Measurements from ENCODE around the gene FBXO33.

FBXO33 gene

DNA sequence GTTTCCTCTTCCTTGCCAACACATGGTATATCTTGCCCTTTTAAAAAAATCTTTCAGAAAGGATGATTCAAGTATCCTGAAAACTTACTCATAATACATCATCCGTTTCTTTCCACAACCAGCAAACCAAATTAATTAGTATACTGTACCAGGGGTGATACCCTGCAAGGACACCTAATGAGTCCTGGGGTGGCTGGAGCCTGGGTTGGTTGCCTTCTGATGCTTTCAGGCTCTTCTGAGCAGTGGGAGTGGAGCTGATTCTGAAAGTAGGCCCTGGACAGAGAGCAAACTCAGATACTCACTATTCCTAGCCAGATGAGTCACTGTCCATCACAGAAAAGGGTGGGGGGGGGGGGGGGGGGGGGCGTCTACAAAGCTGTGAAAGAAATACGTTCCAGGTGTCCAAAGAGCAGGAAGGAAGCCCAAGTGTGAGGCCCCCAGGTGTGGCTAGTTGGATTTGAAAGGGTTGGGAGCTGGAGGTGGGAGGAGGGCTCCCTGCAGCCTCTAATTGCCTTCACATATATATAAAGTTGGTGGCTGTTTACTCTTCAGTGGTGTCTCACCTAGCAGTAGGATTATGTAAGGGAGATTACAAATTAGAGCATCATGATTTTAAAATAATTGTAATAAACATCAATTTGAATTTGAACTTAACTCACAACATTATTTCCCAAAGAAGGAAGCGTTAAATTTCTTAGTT lies 36.5 kb downstream of the FBXO33 start:
- Histone ChIP-seq H3K4me3 (no peak overlapping the region), H3K27ac (no peak overlapping the region), H3K36me3 (ENCODE audit: insufficient read depth, low read length) (peaks cover 8% of the 10 kb centered on the region; the same call in 1 of the 2 replicates), H3K9me3 (ENCODE audit: low read depth, low read length) (no peaks in the 10 kb centered on the region), H3K9ac (ENCODE audit: insufficient read length) (no peak overlapping the region)
- no peak for TF ChIP-seq POLR2AphosphoS5 (IDR thresholded peaks at IDR 0.05; ENCODE audit: borderline replicate concordance, low read depth, low read length)
- no peak for TF ChIP-seq FOXP2 (optimal IDR thresholded peaks at IDR 0.05; ENCODE audit: control extremely low read depth, extremely low read length, insufficient read depth)
- TF ChIP-seq EZH2 (IDR thresholded peaks at IDR 0.05) = no peak
- DNase-seq (ENCODE audit: low read depth, low spot score) = no peak

DNA sequence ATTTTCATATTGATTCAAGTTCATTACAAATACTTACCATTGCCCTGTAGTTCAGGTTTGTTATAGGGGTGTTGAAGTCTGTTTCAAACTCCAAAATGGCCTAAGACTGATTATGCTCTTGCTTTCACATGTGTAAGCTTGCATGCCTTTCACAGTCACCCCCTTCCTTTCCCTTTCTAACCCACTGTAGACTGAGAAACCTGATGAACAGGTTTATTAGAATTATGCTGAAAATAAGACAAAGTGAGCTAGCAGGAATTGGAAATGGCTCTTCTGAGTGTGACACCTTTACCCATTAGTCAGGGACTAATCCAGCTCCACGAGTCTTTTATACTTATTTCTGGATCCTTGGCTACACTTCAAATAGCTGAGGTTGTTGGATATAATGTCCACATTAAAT lies 38.9 kb downstream of the FBXO33 start:
- DNase-seq (ENCODE audit: low read depth, low spot score) = no peak
- H3K4me3 ChIP-seq = no peak overlapping the region
- no peaks in the 10 kb centered on the region for H3K9me3 ChIP-seq (ENCODE audit: low read depth, low read length)
- no peak overlapping the region for H3K9ac ChIP-seq (ENCODE audit: insufficient read length)
- H3K27ac ChIP-seq = no peak overlapping the region
- TF ChIP-seq FOXP2 (optimal IDR thresholded peaks at IDR 0.05; ENCODE audit: control extremely low read depth, extremely low read length, insufficient read depth) = no peak
- TF ChIP-seq EZH2 (IDR thresholded peaks at IDR 0.05) = no peak
- TF ChIP-seq POLR2AphosphoS5 (IDR thresholded peaks at IDR 0.05; ENCODE audit: borderline replicate concordance, low read depth, low read length) = no peak
- no peaks in the 10 kb centered on the region for H3K36me3 ChIP-seq (ENCODE audit: insufficient read depth, low read length)

GRCh38 chr14:39384177-39384576 lies 48.1 kb downstream of the FBXO33 start:
- no peak for TF ChIP-seq FOXP2 (optimal IDR thresholded peaks at IDR 0.05; ENCODE audit: control extremely low read depth, extremely low read length, insufficient read depth)
- no peak for TF ChIP-seq POLR2AphosphoS5 (IDR thresholded peaks at IDR 0.05; ENCODE audit: borderline replicate concordance, low read depth, low read length)
- TF ChIP-seq EZH2 (IDR thresholded peaks at IDR 0.05) = no peak
- no peaks in the 10 kb centered on the region for H3K36me3 ChIP-seq (ENCODE audit: insufficient read depth, low read length)
- no peak overlapping the region for H3K27ac ChIP-seq
- DNase-seq (ENCODE audit: low read depth, low spot score) = no peak
- no peak overlapping the region for H3K9ac ChIP-seq (ENCODE audit: insufficient read length)
- no peaks in the 10 kb centered on the region for H3K9me3 ChIP-seq (ENCODE audit: low read depth, low read length)
- H3K4me3 ChIP-seq = no peak overlapping the region

DNA sequence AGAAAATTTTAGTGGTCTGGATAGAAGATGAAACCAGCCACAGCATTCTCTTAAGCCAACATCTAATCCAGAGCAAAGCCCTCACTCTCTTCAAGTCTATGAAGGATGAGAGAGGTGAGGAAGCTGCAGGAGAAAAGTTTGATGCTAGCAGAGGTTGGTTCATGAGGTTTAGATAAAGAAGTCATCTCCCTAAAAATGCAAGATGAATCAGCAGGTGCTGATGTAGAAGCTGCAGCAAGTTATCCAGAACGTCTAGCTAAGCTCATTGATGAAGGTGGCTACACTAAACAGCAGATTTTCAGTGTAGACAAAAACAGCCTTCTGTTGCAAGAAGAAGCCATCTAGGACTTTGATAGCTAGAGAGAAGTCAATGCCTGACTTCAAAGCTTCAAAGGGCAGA lies 48.5 kb downstream of the FBXO33 start:
- DNase-seq (ENCODE audit: low read depth, low spot score) = no peak
- H3K4me3 ChIP-seq = no peak overlapping the region
- H3K9ac ChIP-seq (ENCODE audit: insufficient read length) = no peak overlapping the region
- no peaks in the 10 kb centered on the region for H3K9me3 ChIP-seq (ENCODE audit: low read depth, low read length)
- no peaks in the 10 kb centered on the region for H3K36me3 ChIP-seq (ENCODE audit: insufficient read depth, low read length)
- no peak overlapping the region for H3K27ac ChIP-seq
- TF ChIP-seq EZH2 (IDR thresholded peaks at IDR 0.05) (no peak), POLR2AphosphoS5 (IDR thresholded peaks at IDR 0.05; ENCODE audit: borderline replicate concordance, low read depth, low read length) (no peak), FOXP2 (optimal IDR thresholded peaks at IDR 0.05; ENCODE audit: control extremely low read depth, extremely low read length, insufficient read depth) (no peak)

DNA sequence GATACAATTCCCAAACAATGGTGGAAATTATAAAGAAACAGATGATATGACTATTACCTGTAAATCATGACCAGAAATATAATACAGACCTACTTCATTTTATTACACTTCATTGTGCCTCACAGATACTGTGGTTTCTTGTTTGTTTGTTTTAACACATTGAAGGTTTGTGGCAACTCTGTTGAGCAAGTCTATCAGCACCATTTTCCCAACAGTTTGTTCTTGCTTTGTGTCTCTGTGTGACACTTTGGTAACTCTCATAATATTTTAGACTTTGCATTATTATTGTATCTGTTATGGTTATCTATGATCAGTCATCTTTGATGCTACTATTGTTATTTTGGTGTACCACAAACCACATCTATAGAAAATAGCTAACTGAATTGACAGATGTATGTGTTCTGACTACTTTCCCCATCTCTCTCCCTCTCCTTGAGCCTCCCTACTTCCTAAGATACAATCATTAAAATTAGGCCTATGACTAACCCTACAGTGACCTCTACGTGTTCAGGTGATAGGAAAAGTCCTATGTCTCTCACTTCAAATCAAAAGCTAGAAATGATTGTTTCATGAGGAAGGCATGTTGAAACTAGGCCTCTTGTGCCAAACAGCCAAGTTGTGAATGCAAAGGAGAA lies 49.1 kb downstream of the FBXO33 start:
- Histone ChIP-seq H3K4me3 (no peak overlapping the region), H3K27ac (no peak overlapping the region), H3K9ac (ENCODE audit: insufficient read length) (no peak overlapping the region), H3K9me3 (ENCODE audit: low read depth, low read length) (no peaks in the 10 kb centered on the region), H3K36me3 (ENCODE audit: insufficient read depth, low read length) (no peaks in the 10 kb centered on the region)
- DNase-seq (ENCODE audit: low read depth, low spot score) = no peak
- TF ChIP-seq EZH2 (IDR thresholded peaks at IDR 0.05) (no peak), POLR2AphosphoS5 (IDR thresholded peaks at IDR 0.05; ENCODE audit: borderline replicate concordance, low read depth, low read length) (no peak), FOXP2 (optimal IDR thresholded peaks at IDR 0.05; ENCODE audit: control extremely low read depth, extremely low read length, insufficient read depth) (no peak)

DNA sequence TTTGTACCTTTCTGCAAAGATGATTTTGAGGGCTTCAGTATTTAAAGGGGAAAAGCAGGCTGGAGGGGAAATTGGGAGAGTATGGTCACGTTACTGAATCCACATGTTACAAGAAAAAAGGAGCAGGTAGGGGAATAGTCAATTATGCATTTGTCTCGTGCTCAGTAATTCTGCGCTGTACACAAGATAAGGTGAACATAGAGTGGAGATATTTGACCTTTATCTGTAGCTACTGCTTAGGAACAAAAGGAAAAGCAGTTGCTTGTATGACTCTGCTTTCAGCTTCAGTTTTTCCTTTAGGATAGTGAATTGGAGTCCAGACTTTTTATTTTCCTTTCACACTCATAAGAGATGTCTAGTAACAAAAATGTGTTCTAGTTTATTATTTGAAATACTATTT lies 49.8 kb downstream of the FBXO33 start:
- Histone ChIP-seq H3K9ac (ENCODE audit: insufficient read length) (no peak overlapping the region), H3K9me3 (ENCODE audit: low read depth, low read length) (no peaks in the 10 kb centered on the region)

GRCh38 chr14:39381366-39381765 lies 50.9 kb downstream of the FBXO33 start:
- Histone ChIP-seq H3K9ac (ENCODE audit: insufficient read length) (no peak overlapping the region), H3K36me3 (ENCODE audit: insufficient read depth, low read length) (no peaks in the 10 kb centered on the region)
- DNase-seq (ENCODE audit: low read depth, low spot score) = no peak

More for the DNA sequence above, 49.8 kb downstream of the FBXO33 start:
- no peak overlapping the region for H3K27ac ChIP-seq
- H3K4me3 ChIP-seq = no peak overlapping the region
- H3K36me3 ChIP-seq (ENCODE audit: insufficient read depth, low read length) = no peaks in the 10 kb centered on the region
- DNase-seq (ENCODE audit: low read depth, low spot score) = no peak
- TF ChIP-seq EZH2 (IDR thresholded peaks at IDR 0.05) (no peak), FOXP2 (optimal IDR thresholded peaks at IDR 0.05; ENCODE audit: control extremely low read depth, extremely low read length, insufficient read depth) (no peak), POLR2AphosphoS5 (IDR thresholded peaks at IDR 0.05; ENCODE audit: borderline replicate concordance, low read depth, low read length) (no peak)

DNA sequence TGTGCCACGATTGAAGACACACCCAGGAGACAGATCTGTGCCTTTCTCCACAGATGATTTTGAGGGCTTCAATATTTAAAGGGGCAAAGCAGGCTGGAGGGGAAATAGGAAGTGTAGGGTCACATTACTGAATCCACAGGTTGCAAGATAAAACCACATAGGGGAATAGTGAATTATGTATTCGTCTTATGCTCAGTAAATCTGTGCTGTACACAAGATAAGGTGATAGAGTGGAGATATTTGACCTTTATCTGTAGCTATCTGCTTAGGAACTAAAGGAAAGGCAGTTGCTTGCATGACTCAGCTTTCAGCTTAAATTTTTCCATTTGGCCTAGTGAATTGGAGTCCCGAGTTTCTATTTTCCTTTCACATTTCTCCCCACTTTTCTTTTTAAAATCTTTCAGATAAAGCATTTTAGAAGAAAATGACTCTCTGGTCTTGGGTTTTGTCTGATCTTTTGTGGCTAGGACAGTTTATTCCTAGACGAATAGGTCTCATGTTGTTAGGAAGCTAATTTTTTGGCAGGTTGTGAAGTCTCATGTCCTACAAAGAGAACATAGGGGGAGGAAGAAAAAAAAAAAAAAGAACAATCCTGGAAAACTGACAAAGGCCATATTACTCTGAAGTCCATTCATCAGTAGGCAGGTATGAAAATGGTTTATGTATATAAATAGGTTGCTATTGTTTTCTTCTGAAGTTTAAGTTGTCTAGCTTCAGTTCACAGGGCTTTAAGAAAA lies 55.4 kb downstream of the FBXO33 start:
- Histone ChIP-seq H3K27ac (peak overlapping the region; percentile 73), H3K36me3 (ENCODE audit: insufficient read depth, low read length) (no peaks in the 10 kb centered on the region), H3K9ac (ENCODE audit: insufficient read length) (peak overlapping the region; percentile 51), H3K9me3 (ENCODE audit: low read depth, low read length) (no peaks in the 10 kb centered on the region), H3K4me3 (no peak overlapping the region)
- no peak for DNase-seq (ENCODE audit: low read depth, low spot score)
- TF ChIP-seq EZH2 (IDR thresholded peaks at IDR 0.05) (no peak), FOXP2 (optimal IDR thresholded peaks at IDR 0.05; ENCODE audit: control extremely low read depth, extremely low read length, insufficient read depth) (no peak), POLR2AphosphoS5 (IDR thresholded peaks at IDR 0.05; ENCODE audit: borderline replicate concordance, low read depth, low read length) (no peak)

More at GRCh38 chr14:39381366-39381765, 50.9 kb downstream of the FBXO33 start:
- Histone ChIP-seq H3K4me3 (no peak overlapping the region), H3K9me3 (ENCODE audit: low read depth, low read length) (no peaks in the 10 kb centered on the region), H3K27ac (no peak overlapping the region)
- TF ChIP-seq EZH2 (IDR thresholded peaks at IDR 0.05) (no peak), POLR2AphosphoS5 (IDR thresholded peaks at IDR 0.05; ENCODE audit: borderline replicate concordance, low read depth, low read length) (no peak), FOXP2 (optimal IDR thresholded peaks at IDR 0.05; ENCODE audit: control extremely low read depth, extremely low read length, insufficient read depth) (no peak)

Measured in SK-N-MC (cell line).